HG03575 (cell line): ENCODE data around the gene STXBP5L.
"Not testable (repeated sequence)": the region's sequence is repeated elsewhere in the genome, so short reads cannot be mapped to it uniquely, and the experiment has no call there.

Source experiments
- ATAC-seq: cut with Tn5 transposase; IDR thresholded peaks from one replicate; pipeline ENCODE4 v1.9.1; 2021; ENCODE audit not compliant: unreplicated experiment, insufficient number of reproducible peaks, low FRiP score; ENCODE audit errors: extremely low read depth

The STXBP5L gene

GRCh38 chr3:121175083-121175482 lies 267.1 kb downstream of the STXBP5L start:
- no peak for ATAC-seq

GRCh38 chr3:121190626-121191025 lies 282.6 kb downstream of the STXBP5L start:
- not testable (repeated sequence) for ATAC-seq

DNA sequence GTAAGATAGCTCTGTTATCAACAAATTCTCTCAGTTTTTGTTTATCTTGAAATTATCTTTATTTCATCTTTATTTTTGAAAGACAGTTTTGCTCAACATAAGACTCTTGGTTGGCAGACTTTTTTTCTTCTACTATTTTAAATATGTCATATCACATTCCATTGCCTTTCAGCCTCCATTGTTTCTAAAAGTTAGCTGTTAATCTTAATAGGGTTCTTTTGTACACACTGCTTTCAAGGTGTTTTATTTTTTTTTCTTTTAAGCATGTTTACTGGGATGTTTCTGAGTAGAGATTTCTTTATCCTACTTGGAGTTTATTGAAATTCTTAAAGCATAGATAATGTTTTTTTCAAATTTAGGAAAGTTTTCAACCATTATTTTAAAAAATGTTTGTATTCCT lies 294.6 kb downstream of the STXBP5L start:
- no peak for ATAC-seq

DNA sequence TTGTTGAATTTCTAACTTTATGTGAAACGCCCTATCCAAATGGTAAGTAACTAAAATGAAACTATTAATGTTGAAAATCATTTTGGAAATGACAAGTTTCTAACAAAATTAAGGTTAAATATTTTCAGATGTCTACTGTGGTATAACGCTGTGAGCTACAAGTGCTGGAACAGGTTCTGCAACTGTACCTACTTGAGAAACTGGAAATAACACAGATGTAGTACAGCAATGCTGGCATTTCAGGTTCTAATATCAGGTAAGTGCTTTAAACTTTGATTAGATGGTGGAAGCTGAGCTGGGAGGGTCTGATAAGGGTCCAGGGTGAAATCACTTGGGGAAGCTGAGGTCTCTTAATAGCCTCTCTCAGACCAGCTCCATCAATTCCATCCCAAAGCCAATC lies 315.1 kb downstream of the STXBP5L start:
- no peak for ATAC-seq

DNA sequence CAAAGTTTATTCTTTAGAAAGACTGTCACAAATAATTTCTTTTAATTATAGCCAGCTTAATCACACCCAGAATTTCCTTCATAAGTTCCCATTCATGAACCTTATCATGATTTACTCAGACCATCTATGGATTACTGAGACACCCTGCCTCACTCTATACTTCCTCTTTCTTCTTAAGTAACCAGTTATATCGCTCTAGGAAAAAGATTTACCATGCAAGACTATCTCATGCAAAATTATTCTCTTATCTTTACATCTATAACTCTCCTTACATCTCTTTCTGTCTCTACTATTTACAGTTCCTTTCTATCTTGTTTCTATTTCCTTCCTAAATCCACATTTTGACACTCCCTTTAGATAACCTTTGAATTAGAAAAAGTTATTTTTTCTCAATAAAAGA lies 321.0 kb downstream of the STXBP5L start:
- ATAC-seq = no peak

DNA sequence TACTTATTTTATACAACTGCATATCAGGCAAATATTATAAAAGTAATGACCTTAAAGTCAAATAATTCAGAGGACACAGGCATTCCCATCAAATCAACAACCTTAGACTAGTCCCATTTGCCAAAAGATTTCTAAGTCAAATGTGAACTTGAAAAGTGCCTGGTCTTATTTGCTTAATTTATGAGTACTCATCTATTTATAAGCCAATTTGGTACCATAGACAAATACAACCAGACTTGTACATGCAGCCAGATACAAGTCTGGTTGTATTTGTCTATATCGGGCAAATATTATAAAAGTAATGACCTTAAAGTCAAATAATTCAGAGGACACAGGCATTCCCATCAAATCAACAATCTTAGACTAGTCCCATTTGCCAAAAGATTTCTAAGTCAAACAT lies 322.2 kb downstream of the STXBP5L start:
- ATAC-seq = not testable (repeated sequence)

DNA sequence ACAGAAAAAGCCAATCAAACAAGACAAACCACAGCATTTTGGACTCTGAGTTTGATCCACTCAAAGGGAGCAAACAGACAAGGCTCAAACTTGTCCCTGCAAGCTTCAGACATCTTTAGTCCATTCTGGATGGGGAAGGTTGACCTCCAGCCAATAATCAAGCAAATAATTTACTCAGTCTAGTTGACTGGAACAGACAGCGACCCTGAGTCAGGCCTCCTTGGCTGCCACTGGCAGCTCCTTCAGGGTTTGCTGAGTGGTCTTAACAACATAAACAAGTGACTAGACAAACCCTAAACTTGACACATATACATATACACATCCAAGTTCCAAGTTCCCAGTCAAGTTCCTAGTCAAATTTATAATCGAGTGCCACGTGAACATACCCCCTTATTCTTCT lies 323.9 kb downstream of the STXBP5L start:
- ATAC-seq = no peak

DNA sequence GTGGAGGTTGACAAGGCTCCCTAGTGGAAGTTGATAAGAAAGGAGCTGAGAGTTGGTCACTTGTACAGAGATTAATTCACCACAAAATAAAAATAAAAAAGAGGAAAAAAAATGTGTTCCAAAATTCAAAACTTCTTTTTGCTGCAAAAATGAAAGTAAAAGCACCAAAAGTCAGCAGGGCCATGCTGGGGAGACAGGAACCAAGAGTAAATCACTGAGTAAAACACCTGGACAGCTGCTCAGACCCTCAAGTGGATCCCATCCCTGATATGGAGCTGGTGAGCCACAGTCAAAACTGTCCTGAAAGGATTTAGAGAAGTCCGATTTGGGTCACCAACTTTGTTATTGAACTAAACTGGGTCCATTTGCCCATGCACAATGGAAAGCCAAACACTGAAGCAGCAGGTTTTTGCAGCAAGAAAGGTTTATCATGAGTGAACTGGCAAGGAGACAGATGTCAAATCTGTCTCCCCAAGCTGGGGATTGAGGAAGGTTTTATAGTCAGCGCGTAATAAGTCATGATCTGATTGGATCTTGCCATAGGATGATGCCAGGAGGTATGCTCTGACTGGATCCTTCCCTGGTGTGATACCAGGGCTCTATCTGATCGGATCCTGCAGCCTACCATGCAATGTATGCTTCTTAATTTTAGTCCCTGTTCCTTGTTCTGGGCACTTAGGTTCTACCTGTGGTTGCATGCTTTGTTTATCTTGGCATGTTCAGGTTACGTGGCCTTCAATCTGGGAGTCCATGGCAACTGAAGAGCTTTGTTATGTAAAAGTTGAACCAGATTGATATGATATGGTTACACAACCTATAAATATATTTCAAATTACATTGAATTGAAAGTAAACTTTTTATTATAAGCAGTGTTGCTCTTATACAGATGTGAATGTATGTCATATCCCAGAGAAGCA lies 324.6 kb downstream of the STXBP5L start:
- ATAC-seq = no peak

DNA sequence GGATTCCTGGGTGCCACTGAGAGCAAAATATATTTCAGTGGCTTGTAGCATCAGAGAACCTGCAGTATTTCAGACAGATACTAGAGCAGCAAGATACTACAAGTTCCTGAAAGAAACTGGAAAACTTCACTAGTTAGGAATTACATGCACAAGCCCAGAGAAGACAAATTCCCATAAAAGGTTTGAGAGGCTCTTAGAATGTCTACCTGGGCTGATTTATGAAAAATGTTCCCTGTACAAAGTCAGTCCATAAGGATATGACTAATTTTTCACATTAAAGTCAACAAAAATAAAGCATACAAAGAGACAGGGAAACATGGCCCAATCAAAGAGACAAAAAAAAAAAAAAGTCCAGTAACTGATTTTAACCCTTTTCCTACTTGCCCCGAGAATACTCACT lies 335.2 kb downstream of the STXBP5L start:
- no peak for ATAC-seq

GRCh38 chr3:121252676-121253075 lies 344.7 kb downstream of the STXBP5L start:
- ATAC-seq = no peak

GRCh38 chr3:121269389-121269788 lies 361.4 kb downstream of the STXBP5L start:
- ATAC-seq = no peak

GRCh38 chr3:121274411-121274810 lies 366.4 kb downstream of the STXBP5L start:
- ATAC-seq = no peak

GRCh38 chr3:121295452-121295851 lies 387.4 kb downstream of the STXBP5L start:
- no peak for ATAC-seq

GRCh38 chr3:121295979-121296378 lies 388.0 kb downstream of the STXBP5L start:
- ATAC-seq = no peak

DNA sequence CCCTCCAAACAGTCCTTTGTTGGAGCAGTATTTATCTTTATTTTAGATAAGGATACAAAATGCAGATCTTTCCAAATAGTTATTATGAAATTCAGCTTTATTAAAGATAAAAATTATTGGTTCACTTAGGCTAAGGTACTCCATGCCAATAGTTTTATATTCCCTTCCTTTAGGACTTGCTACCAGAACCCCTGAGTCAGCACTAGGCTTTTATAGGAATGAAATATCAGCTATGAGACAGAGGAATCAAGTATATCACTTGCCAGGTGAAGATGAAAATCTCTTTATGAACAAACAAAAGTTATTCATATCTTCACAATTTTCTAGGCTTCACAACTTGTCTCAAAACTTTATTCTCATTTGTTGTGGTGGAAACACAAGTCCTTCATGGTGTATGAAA lies 416.3 kb downstream of the STXBP5L start:
- no peak for ATAC-seq

- no peak for ATAC-seq
These were observed 422.1 kb downstream of the STXBP5L start for GRCh38 chr3:121330118-121330517.

DNA sequence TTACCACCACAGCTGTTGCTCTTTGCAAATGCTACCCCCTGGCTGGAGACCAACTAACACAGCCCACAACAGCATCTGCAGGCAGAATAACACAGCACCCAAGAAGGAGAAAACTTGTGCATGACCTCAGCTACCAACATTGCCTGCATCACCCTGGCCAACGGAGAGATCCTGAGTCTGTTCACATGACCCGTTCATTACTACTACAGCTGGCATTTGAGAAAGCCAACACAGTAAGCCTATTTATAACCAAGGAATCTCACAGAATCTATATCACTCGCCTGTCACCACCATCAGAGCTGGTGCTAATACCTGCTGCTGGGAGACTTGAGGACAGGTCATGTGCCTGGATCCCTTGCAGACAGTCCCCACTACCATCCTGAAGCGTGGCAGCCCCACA lies 422.6 kb downstream of the STXBP5L start:
- no peak for ATAC-seq

DNA sequence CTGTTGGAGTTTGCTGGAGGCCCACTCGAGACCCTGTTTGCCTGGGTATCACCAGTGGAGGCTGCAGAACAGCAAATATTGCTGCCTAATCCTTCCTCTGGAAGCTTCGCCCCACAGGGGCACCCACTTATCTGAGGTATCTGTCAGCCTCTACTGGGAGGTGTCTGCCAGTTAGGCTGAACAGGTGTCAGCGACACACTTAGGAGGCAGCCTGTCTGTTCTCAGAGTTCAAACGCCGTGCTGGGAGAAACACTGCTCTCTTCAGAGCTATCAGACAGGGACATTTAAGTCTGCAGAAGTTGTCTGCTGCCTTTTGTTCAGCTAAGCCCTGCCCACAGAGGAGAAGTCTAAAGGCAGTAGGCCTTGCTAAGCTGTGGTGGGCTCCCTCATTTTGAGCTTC lies 448.0 kb downstream of the STXBP5L start:
- not testable (repeated sequence) for ATAC-seq

DNA sequence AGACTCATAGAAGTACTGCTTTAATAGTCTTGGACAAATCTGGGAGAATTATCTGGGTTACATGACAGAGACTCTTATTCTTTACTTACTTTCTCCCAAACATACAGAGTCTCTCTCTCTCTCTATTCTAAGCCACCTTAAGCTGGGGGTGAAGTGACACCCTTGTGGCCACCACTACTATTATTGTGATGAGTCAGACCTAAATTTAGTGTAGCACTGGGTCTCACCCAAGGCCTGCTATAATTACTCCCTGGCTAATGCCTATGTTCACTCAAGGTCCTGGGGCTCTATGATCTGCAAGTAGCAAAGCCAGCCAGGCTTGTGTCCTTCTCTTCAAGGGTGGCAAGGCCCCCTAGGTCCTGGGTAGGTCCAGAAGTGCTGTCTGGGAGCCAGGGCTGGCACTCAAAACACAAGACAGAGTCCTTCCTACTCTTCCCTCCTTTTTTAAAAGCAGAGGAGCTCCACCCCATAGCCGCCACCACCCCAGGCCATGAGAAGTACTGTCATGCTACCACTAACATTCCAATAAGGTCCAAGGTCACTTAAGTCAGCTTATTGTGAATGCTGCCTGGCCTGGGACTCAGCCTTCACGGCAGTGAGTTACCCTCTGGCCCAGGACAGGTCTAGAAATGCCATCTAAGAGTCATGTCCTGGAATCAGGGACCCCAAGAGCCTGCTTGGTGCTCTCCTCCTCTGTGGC lies 454.2 kb downstream of the STXBP5L start:
- ATAC-seq = peak; percentile 52

- not testable (repeated sequence) for ATAC-seq
These were observed 480.3 kb downstream of the STXBP5L start for GRCh38 chr3:121388308-121388707.
